ENCODE measurements around the gene PTPRD.

GRCh38 chr9:8533681-8534080, 2079.1 kb downstream of the PTPRD start:
- TF ChIP-seq MAX (IDR thresholded peaks at IDR 0.05) (no peak), CTCF (IDR thresholded peaks at IDR 0.05 in 2 of 3, conservative IDR thresholded peaks at IDR 0.05 in 1 of 3; ENCODE audit: borderline replicate concordance in 1 of 3, insufficient read depth in 1 of 3, low read depth in 2 of 3, low read length in 2 of 3) (no peak), ATF3 (IDR thresholded peaks at IDR 0.05) (no peak), ZNF274 (IDR thresholded peaks at IDR 0.05; ENCODE audit: low read depth, low read length) (no peak), POLR2A (IDR thresholded peaks at IDR 0.05; ENCODE audit: borderline replicate concordance, extremely low read depth, insufficient read depth, insufficient read length) (no peak), RAD21 (IDR thresholded peaks at IDR 0.05; ENCODE audit: low read depth) (no peak), YY1 (IDR thresholded peaks at IDR 0.05; ENCODE audit: extremely low read depth, insufficient replicate concordance, low read depth, low read length) (no peak), ZFX (IDR thresholded peaks at IDR 0.05) (no peak), SIN3A (IDR thresholded peaks at IDR 0.05; ENCODE audit: low read depth) (no peak)
